PC-3 (cell line): ENCODE measurements around the gene ATP5F1A. TPM values are rescaled to one million over a fixed set of nuclear protein-coding genes. Genes with fewer than 3 reads are reported as not detected.
"Not testable (repeated sequence)": the region's sequence is repeated elsewhere in the genome, so short reads cannot be mapped to it uniquely, and the experiment has no call there.

Experiments
- ATAC-seq: fragments of 200-7000 bp; cut with Tn5 transposase; 2 replicates; pipeline ENCODE4 v1.9.1; 2020; ENCODE audit warnings: mild to moderate bottlenecking, moderate library complexity
- BruUV-seq: library from RNA; stranded (reverse); fragments of 400-500 nt; replicated peaks from 2 replicates; lab custom pipeline; 2021; lab: Mats Ljungman, UMichigan
- CTCF ChIA-PET: fragments of 300-600 bp; sonication (Branson Sonifier 250); formaldehyde crosslinking; loops from one replicate; lab custom pipeline; 2022; ENCODE audit warnings: antibody characterized with exemption; lab: Charles Lee
- POLR2A ChIA-PET: fragments of 300-600 bp; sonication (Branson Sonifier 250); formaldehyde crosslinking; loops from one replicate; lab custom pipeline; 2022; ENCODE audit warnings: antibody characterized with exemption; ENCODE audit not compliant: unreplicated experiment; lab: Charles Lee
- DNase-seq: peaks from one replicate; pipeline ENCODE4 v3.0.0-alpha.2; 2015
- H2AFZ ChIP-seq: fragments of 300-600 bp; sonication (generic); 2 replicates; pipeline ENCODE4 v1.6.0; 2016; ENCODE audit warnings: antibody characterized with exemption, low read length
- H3F3A ChIP-seq: fragments of 300-600 bp; sonication (generic); one replicate; pipeline ENCODE4 v1.6.0; 2017; ENCODE audit warnings: antibody characterized with exemption, low read length, control low read depth, mild to moderate bottlenecking; ENCODE audit not compliant: unreplicated experiment
- H3K27ac ChIP-seq: fragments of 300-600 bp; sonication (generic); 2 replicates; pipeline ENCODE4 v1.5.1; 2016; ENCODE audit warnings: mild to moderate bottlenecking, low read length
- H3K27me3 ChIP-seq: fragments of 300-600 bp; sonication (generic); 2 replicates; pipeline ENCODE4 v1.6.1; 2016; ENCODE audit warnings: low read length, mixed read lengths
- H3K36me3 ChIP-seq: fragments of 300-600 bp; sonication (generic); 2 replicates; pipeline ENCODE4 v1.6.1; 2016; ENCODE audit warnings: low read depth, mixed run types, low read length, mixed read lengths
- H3K4me1 ChIP-seq: fragments of 300-600 bp; sonication (generic); 2 replicates; pipeline ENCODE4 v1.5.1; 2016; ENCODE audit warnings: low read length; ENCODE audit not compliant: insufficient read depth
- H3K4me2 ChIP-seq: fragments of 300-600 bp; sonication (generic); 2 replicates; pipeline ENCODE4 v1.6.0; 2016; ENCODE audit warnings: low read length
- H3K4me3 ChIP-seq: fragments of 300-600 bp; sonication (generic); 2 replicates; pipeline ENCODE4 v1.5.1; 2016; ENCODE audit warnings: mild to moderate bottlenecking, low read length, mixed read lengths
- H3K79me2 ChIP-seq: fragments of 300-600 bp; sonication (generic); 2 replicates; pipeline ENCODE4 v1.6.1; 2017; ENCODE audit warnings: low read length, mixed read lengths
- H3K9ac ChIP-seq: fragments of 300-600 bp; sonication (generic); 2 replicates; pipeline ENCODE4 v1.6.0; 2016; ENCODE audit warnings: mild to moderate bottlenecking, low read length
- H3K9me2 ChIP-seq: fragments of 300-600 bp; sonication (generic); replicated peaks from 2 replicates; pipeline ENCODE4 v1.6.1; 2016; ENCODE audit warnings: mixed run types, low read length, mixed read lengths
- H3K9me3 ChIP-seq: fragments of 300-600 bp; sonication (generic); 2 replicates; pipeline ENCODE4 v1.6.1; 2016; ENCODE audit warnings: low read length, mixed read lengths
- H4K20me1 ChIP-seq: fragments of 300-600 bp; sonication (generic); 2 replicates; pipeline ENCODE4 v1.6.1; 2016; ENCODE audit warnings: low read length, mixed read lengths
- CTCF ChIP-seq: fragments of 300-600 bp; sonication (generic); conservative IDR thresholded peaks from 2 replicates; pipeline ENCODE4 v1.5.1; 2017; ENCODE audit warnings: antibody characterized with exemption, low read depth, mild to moderate bottlenecking, low read length
- EZH2 ChIP-seq: fragments of 300-600 bp; sonication (generic); IDR thresholded peaks from one replicate; pipeline ENCODE4 v1.6.1; 2017; ENCODE audit warnings: antibody characterized with exemption, mild to moderate bottlenecking, low read length; ENCODE audit not compliant: unreplicated experiment
- EZH2phosphoT487 ChIP-seq: fragments of 300-600 bp; sonication (generic); IDR thresholded peaks from 2 replicates; pipeline ENCODE4 v1.6.1; 2018; ENCODE audit warnings: mild to moderate bottlenecking, antibody characterized with exemption, low read length, borderline replicate concordance
- intact Hi-C: fragments of 100-400 bp; cut with micrococcal nuclease; formaldehyde crosslinking; loops from 2 replicates; pipeline ENCODE4 v1.9.0; 2023
- total RNA-seq: library from RNA; depleted of rRNA; stranded (reverse); fragments of >200 nt; gene quantifications from 2 replicates; pipeline ENCODE4 v1.2.3, GENCODE V29; 2014

The ATP5F1A gene
- total RNA-seq, 1 experiment from 2014 or later = 243 TPM

- Histone ChIP-seq H3K9me3 (no peaks in the 10 kb centered on the region), H3K27me3 (no peaks in the 10 kb centered on the region), H3K9ac (no peak overlapping the region), H3K79me2 (no peaks in the 10 kb centered on the region), H2AFZ (no peak overlapping the region), H4K20me1 (no peaks in the 10 kb centered on the region), H3K27ac (no peak overlapping the region), H3K36me3 (no peaks in the 10 kb centered on the region), H3K4me2 (no peak overlapping the region), H3F3A (no peaks in the 10 kb centered on the region), H3K4me1 (no peaks in the 10 kb centered on the region), H3K4me3 (no peak overlapping the region), H3K9me2 (no peaks in the 10 kb centered on the region)
- no peak for ATAC-seq
- intact Hi-C loops = no loop called here
- CTCF ChIA-PET = no interaction called here
- DNase-seq = no peak
- BruUV-seq = no TSS peak
- POLR2A ChIA-PET = no interaction called here
- no peak for TF ChIP-seq CTCF
- TF ChIP-seq EZH2 = no peak
These were observed 32.0 kb upstream of the ATP5F1A start for GRCh38 chr18:46130061-46130460.

GRCh38 chr18:46126625-46127024 lies 28.5 kb upstream of the ATP5F1A start:
- H3K36me3 ChIP-seq, H3K27ac ChIP-seq, H3K79me2 ChIP-seq, BruUV-seq, ATAC-seq, H3K4me3 ChIP-seq, DNase-seq, H3K9ac ChIP-seq, H3K9me2 ChIP-seq, H3F3A ChIP-seq, H4K20me1 ChIP-seq, CTCF ChIA-PET, H3K27me3 ChIP-seq, intact Hi-C loops, H3K4me1 ChIP-seq, H2AFZ ChIP-seq, H3K4me2 ChIP-seq, H3K9me3 ChIP-seq: not testable (repeated sequence)
- POLR2A ChIA-PET = interaction anchor here (0.6 kb wide), 1 partner anchor 219 kb away, joined by 3 read pairs; no protein-coding TSS in a partner anchor

GRCh38 chr18:46113751-46114150 lies 15.7 kb upstream of the ATP5F1A start:
- Histone ChIP-seq H3K4me3 (no peak overlapping the region), H3K79me2 (no peaks in the 10 kb centered on the region), H3K27ac (no peak overlapping the region), H3K9me2 (no peaks in the 10 kb centered on the region), H3K9me3 (no peaks in the 10 kb centered on the region), H3K9ac (no peak overlapping the region), H2AFZ (no peak overlapping the region), H3F3A (no peaks in the 10 kb centered on the region), H3K36me3 (no peaks in the 10 kb centered on the region), H3K27me3 (no peaks in the 10 kb centered on the region), H3K4me2 (no peak overlapping the region), H4K20me1 (no peaks in the 10 kb centered on the region), H3K4me1 (no peaks in the 10 kb centered on the region)
- ChIA-PET POLR2A (no interaction called here), CTCF (no interaction called here)
- ATAC-seq = no peak
- DNase-seq = no peak
- intact Hi-C loops = no loop called here
- BruUV-seq = no TSS peak
- TF ChIP-seq CTCF = no peak
- TF ChIP-seq EZH2 = no peak
- no peak for TF ChIP-seq EZH2phosphoT487
